Measurements from ENCODE around the gene MTA1. TPM values are rescaled to one million over a fixed set of nuclear protein-coding genes. Genes with fewer than 3 reads are reported as not detected.

The MTA1 gene
- total and polyA plus RNA-seq, 10 of the 15 experiments (the other 5 are each of a cell fraction or from before 2014, with no cell fraction given), result 0.14 to 162 (median 30.6) TPM

GRCh38 chr14:105430565-105430964, 10.9 kb downstream of the MTA1 start:
- TSS peak; percentile 14 for BruUV-seq (replicated peaks)
- ATAC-seq (no peak), FAIRE-seq (no peak), DNase-seq (ENCODE audit: low read depth, low spot score) (no peak)
- ChIA-PET CTCF (no interaction called here), RAD21 (ENCODE audit: unreplicated experiment) (no interaction called here), POLR2A (no interaction called here), SMC1A (ENCODE audit: uncharacterized antibody, unreplicated experiment) (no interaction called here)
- TF ChIP-seq SRF (IDR thresholded peaks at IDR 0.05; ENCODE audit: low read depth in 2 of 2, low read length in 2 of 2), result no peak
- no peak for TF ChIP-seq RCOR1 (conservative IDR thresholded peaks at IDR 0.05; ENCODE audit: low read depth, low read length)
- no peak for TF ChIP-seq NRF1 (conservative IDR thresholded peaks at IDR 0.05; ENCODE audit: low read depth, low read length)
- TF ChIP-seq ETV6 (conservative IDR thresholded peaks at IDR 0.05 in 1 of 2, IDR thresholded peaks at IDR 0.05 in 1 of 2; ENCODE audit: borderline replicate concordance in 1 of 2, low read depth in 1 of 2), result no peak
- TF ChIP-seq CHD1 (IDR thresholded peaks at IDR 0.05; ENCODE audit: low read depth, low read length), result no peak
- Histone ChIP-seq H3K79me2 (ENCODE audit: control insufficient read depth, insufficient read depth, low read length) (peaks cover 32% of the 10 kb centered on the region), H3K4me3 (no peak overlapping the region), H3K9ac (ENCODE audit: control insufficient read depth, insufficient read depth, low read length) (no peak overlapping the region), H3K4me1 (ENCODE audit: control insufficient read depth, insufficient read depth, low read length) (no peaks in the 10 kb centered on the region; the same call in 1 of the 2 replicates), H3K36me3 (ENCODE audit: control insufficient read depth in 2 of 2, insufficient read depth in 2 of 2, low read length in 1 of 2) (peaks cover 2 to 4% of the 10 kb centered on the region in 2 experiments; a peak in 3 of 4 replicates), H2AFZ (ENCODE audit: control insufficient read depth, low read depth, low read length) (no peak overlapping the region), H3K9me3 (replicated peaks; ENCODE audit: control insufficient read depth, insufficient read depth, low read length) (no peaks in the 10 kb centered on the region; the same call in 2 of the 3 replicates), H3K27me3 (replicated peaks in 1 of 2; ENCODE audit: control insufficient read depth in 2 of 2, insufficient read depth in 2 of 2, low read length in 1 of 2) (no peaks in the 10 kb centered on the region), H3K4me2 (ENCODE audit: control insufficient read depth, insufficient read depth) (no peak overlapping the region), H3K27ac (ENCODE audit: control insufficient read depth, insufficient read depth) (no peak overlapping the region), H4K20me1 (ENCODE audit: control insufficient read depth, insufficient read depth) (no peaks in the 10 kb centered on the region; the same call in 1 of the 2 replicates)
- in situ Hi-C loops (cut with MboI), result no loop called here
- WGBS (ENCODE audit: insufficient coverage, insufficient replicate concordance, low lambda C conversion rate, missing lambda C conversion rate), result 88% methylated on average over 9 of the region's 9 CpGs
- intact Hi-C loops (cut with micrococcal nuclease; ENCODE audit: unreplicated experiment), result no loop called here

DNA sequence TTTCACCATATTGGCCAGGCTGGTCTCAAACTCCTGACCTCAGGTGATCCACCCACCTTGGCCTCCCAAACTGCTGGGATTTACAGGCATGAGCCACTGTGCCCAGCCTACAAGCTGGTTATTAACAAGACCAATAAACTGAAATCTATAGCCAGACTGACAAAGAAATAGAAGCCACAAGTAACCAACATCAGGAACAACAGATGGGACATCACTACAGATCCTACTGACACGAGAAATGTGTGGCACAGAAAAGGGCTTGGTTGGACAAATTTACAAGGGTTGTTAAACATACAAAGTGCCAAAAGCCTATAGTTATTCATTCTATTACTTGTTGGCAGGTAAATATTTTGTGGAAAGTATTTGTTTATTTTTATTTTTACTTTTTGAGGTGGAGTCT, 11.6 kb downstream of the MTA1 start:
- TF ChIP-seq ZBTB11 (CRISPR knock-in tag; IDR thresholded peaks at IDR 0.05), result no peak
- no peak for TF ChIP-seq MTA3 (IDR thresholded peaks at IDR 0.05; ENCODE audit: borderline replicate concordance, low read length)
- no peak for TF ChIP-seq MEF2B (IDR thresholded peaks at IDR 0.05; ENCODE audit: partially characterized antibody, poor library complexity, severe bottlenecking)
- TF ChIP-seq ZNF687 (IDR thresholded peaks at IDR 0.05), result no peak
- TF ChIP-seq RB1 (IDR thresholded peaks at IDR 0.05; ENCODE audit: borderline replicate concordance), result no peak
- H3K4me2 ChIP-seq (ENCODE audit: control insufficient read depth, insufficient read depth), result no peak overlapping the region
- H3K9me3 ChIP-seq (replicated peaks; ENCODE audit: control insufficient read depth, insufficient read depth, low read length), result no peaks in the 10 kb centered on the region; the same call in 2 of the 3 replicates
- 96% methylated on average over 1 of the region's 1 CpG for WGBS (ENCODE audit: insufficient coverage, insufficient replicate concordance, low lambda C conversion rate, missing lambda C conversion rate)
- no peak overlapping the region for H3K9ac ChIP-seq (ENCODE audit: control insufficient read depth, insufficient read depth, low read length)
- peaks cover 37% of the 10 kb centered on the region for H3K79me2 ChIP-seq (ENCODE audit: control insufficient read depth, insufficient read depth, low read length)
- DNase-seq (ENCODE audit: low read depth, low spot score) (no peak), FAIRE-seq (no peak), ATAC-seq (no peak)
- intact Hi-C loops (cut with micrococcal nuclease; ENCODE audit: unreplicated experiment), result no loop called here
- no peaks in the 10 kb centered on the region; the same call in 1 of the 2 replicates for H4K20me1 ChIP-seq (ENCODE audit: control insufficient read depth, insufficient read depth)
- no TSS peak for BruUV-seq (replicated peaks)
- in situ Hi-C loops (cut with MboI), result no loop called here
- H3K4me3 ChIP-seq, result no peak overlapping the region
- peaks cover 2 to 4% of the 10 kb centered on the region in 2 experiments; a peak in 3 of 4 replicates for H3K36me3 ChIP-seq (ENCODE audit: control insufficient read depth in 2 of 2, insufficient read depth in 2 of 2, low read length in 1 of 2)
- no peak overlapping the region for H2AFZ ChIP-seq (ENCODE audit: control insufficient read depth, low read depth, low read length)
- ChIA-PET POLR2A (no interaction called here), SMC1A (ENCODE audit: uncharacterized antibody, unreplicated experiment) (no interaction called here), CTCF (no interaction called here), RAD21 (ENCODE audit: unreplicated experiment) (no interaction called here)
- H3K27ac ChIP-seq (ENCODE audit: control insufficient read depth, insufficient read depth), result no peak overlapping the region
- no peaks in the 10 kb centered on the region for H3K27me3 ChIP-seq (replicated peaks in 1 of 2; ENCODE audit: control insufficient read depth in 2 of 2, insufficient read depth in 2 of 2, low read length in 1 of 2)
- no peaks in the 10 kb centered on the region; the same call in 1 of the 2 replicates for H3K4me1 ChIP-seq (ENCODE audit: control insufficient read depth, insufficient read depth, low read length)
